Activated CD8-positive, alpha-beta memory T cell treated with anti-CD3 and anti-CD28 coated beads, Interleukin-2, amount 50 U/mL, for 24 hours (primary cell): ENCODE measurements around the gene OAS2.

Source experiments
- DNase-seq: peaks from one replicate; pipeline ENCODE4 v3.0.0-alpha.2; 2020; ENCODE audit errors: extremely low read depth

Gene OAS2

GRCh38 chr12:113057565-113058485 is 79.5 kb downstream of the OAS2 start:
- no peak for DNase-seq

- DNase-seq, result no peak
Measured at GRCh38 chr12:113058553-113058952, 80.2 kb downstream of the OAS2 start.

GRCh38 chr12:113059071-113059595 is 80.8 kb downstream of the OAS2 start:
- DNase-seq, result no peak

- no peak for DNase-seq
Measured at GRCh38 chr12:113060336-113060960, 82.1 kb downstream of the OAS2 start.

- DNase-seq, result no peak
Measured at GRCh38 chr12:113061061-113061694, 82.9 kb downstream of the OAS2 start.
